Activated B cell treated with CpG ODN at 0.5 μM for 24 hours (primary cell): ENCODE data around the gene NCKAP5. TPM values are rescaled to one million over a fixed set of nuclear protein-coding genes. Genes with fewer than 3 reads are reported as not detected.

Source experiments
- ATAC-seq: fragments of 200-7000 bp; cut with Tn5 transposase; one replicate; pipeline ENCODE4 v1.10.0; 2021; ENCODE audit warnings: low read depth, mild to moderate bottlenecking, moderate library complexity
- CTCF ChIA-PET: fragments of 350-600 bp; sonication (Branson Sonifier 250); formaldehyde crosslinking; loops from one replicate; lab custom pipeline; 2021; ENCODE audit warnings: antibody characterized with exemption; lab: Charles Lee
- POLR2A ChIA-PET: fragments of 350-600 bp; sonication (Branson Sonifier 250); formaldehyde crosslinking; loops from one replicate; lab custom pipeline; 2021; ENCODE audit warnings: antibody characterized with exemption; lab: Charles Lee
- DNase-seq: peaks from one replicate; pipeline ENCODE4 v3.0.0; 2022
- H3K27ac Mint-ChIP-seq: one replicate; pipeline ENCODE4 v1.8.0; 2020; ENCODE audit warnings: mixed read lengths
- H3K27me3 Mint-ChIP-seq: one replicate; pipeline ENCODE4 v1.8.0; 2021; ENCODE audit warnings: mixed read lengths
- H3K36me3 Mint-ChIP-seq: one replicate; pipeline ENCODE4 v1.8.0; 2021; ENCODE audit warnings: low read depth, mixed read lengths
- H3K4me1 Mint-ChIP-seq: one replicate; pipeline ENCODE4 v1.8.0; 2021; ENCODE audit warnings: mixed read lengths
- H3K4me3 Mint-ChIP-seq: one replicate; pipeline ENCODE4 v1.8.0; 2020; ENCODE audit warnings: mild to moderate bottlenecking, mixed read lengths
- H3K9me3 Mint-ChIP-seq: one replicate; pipeline ENCODE4 v1.8.0; 2020; ENCODE audit warnings: mixed read lengths
- CTCF ChIP-seq: fragments of 200-600 bp; IDR thresholded peaks from one replicate; pipeline ENCODE4 v1.8.0; 2022; ENCODE audit warnings: antibody characterized with exemption, mild to moderate bottlenecking
- intact Hi-C: fragments of 100-400 bp; cut with micrococcal nuclease; formaldehyde crosslinking; loops from one replicate; pipeline ENCODE4 v1.15.1; 2024
- total RNA-seq: library from RNA; stranded (reverse); gene quantifications from 2 replicates; pipeline ENCODE4 v1.2.3, GENCODE V29; 2022

NCKAP5 gene
- total RNA-seq, 1 donor from 2014 or later: not detected

- H3K4me1 Mint-ChIP-seq: no peaks in the 10 kb centered on the region
- no peak overlapping the region for H3K4me3 Mint-ChIP-seq
- DNase-seq: no peak
- H3K27me3 Mint-ChIP-seq: no peaks in the 10 kb centered on the region
- TF ChIP-seq CTCF: no peak
- no peak overlapping the region for H3K27ac Mint-ChIP-seq
- ATAC-seq: no peak
- POLR2A ChIA-PET: no interaction called here
- intact Hi-C loops: no loop called here
- H3K36me3 Mint-ChIP-seq: no peaks in the 10 kb centered on the region
- H3K9me3 Mint-ChIP-seq: no peaks in the 10 kb centered on the region
- CTCF ChIA-PET: no interaction called here
Measured at GRCh38 chr2:133123393-133123792, 444.9 kb downstream of the NCKAP5 start.

DNA sequence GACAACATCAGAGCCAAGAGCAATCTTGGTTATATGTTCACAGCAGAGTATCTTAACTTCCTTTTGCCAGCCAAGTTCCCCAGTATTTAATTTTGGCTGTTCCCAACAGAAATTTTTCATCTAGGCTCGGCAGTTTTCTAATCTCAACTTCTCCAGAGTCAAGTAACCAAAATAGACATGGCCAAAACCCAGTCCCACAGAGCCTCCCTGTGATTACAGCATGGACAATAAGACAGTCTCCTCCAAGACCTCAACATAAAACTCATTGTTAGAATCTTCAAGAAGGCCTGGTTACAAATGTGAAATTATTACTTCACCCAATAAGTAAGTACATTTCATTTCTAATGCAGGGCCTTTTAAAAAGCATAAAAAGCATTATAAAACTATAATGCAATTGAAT lies 445.7 kb downstream of the NCKAP5 start:
- no peaks in the 10 kb centered on the region for H3K4me1 Mint-ChIP-seq
- TF ChIP-seq CTCF: no peak
- ChIA-PET POLR2A (no interaction called here), CTCF (no interaction called here)
- H3K27ac Mint-ChIP-seq: no peak overlapping the region
- H3K4me3 Mint-ChIP-seq: no peak overlapping the region
- no peak for DNase-seq
- no peaks in the 10 kb centered on the region for H3K9me3 Mint-ChIP-seq
- intact Hi-C loops: no loop called here
- H3K27me3 Mint-ChIP-seq: no peaks in the 10 kb centered on the region
- H3K36me3 Mint-ChIP-seq: no peaks in the 10 kb centered on the region
- no peak for ATAC-seq

GRCh38 chr2:133120310-133120709 lies 448.0 kb downstream of the NCKAP5 start:
- Mint-ChIP-seq H3K9me3 (no peaks in the 10 kb centered on the region), H3K36me3 (no peaks in the 10 kb centered on the region), H3K4me1 (no peaks in the 10 kb centered on the region), H3K27me3 (no peaks in the 10 kb centered on the region), H3K27ac (no peak overlapping the region), H3K4me3 (no peak overlapping the region)
- no peak for TF ChIP-seq CTCF
- ChIA-PET POLR2A (no interaction called here), CTCF (no interaction called here)
- ATAC-seq (no peak), DNase-seq (no peak)
- intact Hi-C loops: no loop called here

DNA sequence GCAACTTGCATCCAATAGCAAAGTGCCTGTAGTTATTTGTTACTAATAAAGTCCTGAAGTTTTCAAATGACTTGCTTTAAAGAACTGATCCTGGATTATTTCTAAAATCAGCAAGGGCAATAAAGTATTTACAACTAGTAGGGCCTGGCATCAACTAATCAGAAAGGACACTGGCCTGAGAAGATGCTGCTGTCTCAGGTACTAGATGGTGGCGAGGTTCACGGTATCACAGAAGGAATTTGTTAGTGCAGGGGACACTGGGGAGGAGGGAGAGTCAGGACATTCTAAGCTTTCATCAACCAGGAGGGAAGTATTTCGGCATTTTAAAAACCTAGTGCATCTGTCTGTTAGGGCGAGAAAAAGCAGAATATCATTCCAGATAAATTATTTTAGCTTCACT lies 458.1 kb downstream of the NCKAP5 start:
- Mint-ChIP-seq H3K9me3 (no peaks in the 10 kb centered on the region), H3K4me3 (no peak overlapping the region), H3K4me1 (no peaks in the 10 kb centered on the region), H3K27me3 (no peaks in the 10 kb centered on the region), H3K27ac (no peak overlapping the region), H3K36me3 (no peaks in the 10 kb centered on the region)
- POLR2A ChIA-PET: no interaction called here
- TF ChIP-seq CTCF: no peak
- no peak for ATAC-seq
- no peak for DNase-seq
- CTCF ChIA-PET: no interaction called here
- intact Hi-C loops: no loop called here

GRCh38 chr2:133109772-133110171 lies 458.5 kb downstream of the NCKAP5 start:
- H3K9me3 Mint-ChIP-seq: no peaks in the 10 kb centered on the region
- no peak for DNase-seq
- intact Hi-C loops: no loop called here
- ATAC-seq: no peak
- H3K4me1 Mint-ChIP-seq: no peaks in the 10 kb centered on the region
- no peaks in the 10 kb centered on the region for H3K36me3 Mint-ChIP-seq
- ChIA-PET CTCF (no interaction called here), POLR2A (no interaction called here)
- H3K27me3 Mint-ChIP-seq: no peaks in the 10 kb centered on the region
- H3K4me3 Mint-ChIP-seq: no peak overlapping the region
- TF ChIP-seq CTCF: no peak
- H3K27ac Mint-ChIP-seq: no peak overlapping the region
